ENCODE results near the gene TP53I13. TPM values are rescaled to one million over a fixed set of nuclear protein-coding genes. Genes with fewer than 3 reads are reported as not detected.

TP53I13 gene
- total and polyA plus RNA-seq, 2 donors (not counting 1 experiment from before 2014, with no cell fraction given) = 11.1 to 51.5 TPM

DNA sequence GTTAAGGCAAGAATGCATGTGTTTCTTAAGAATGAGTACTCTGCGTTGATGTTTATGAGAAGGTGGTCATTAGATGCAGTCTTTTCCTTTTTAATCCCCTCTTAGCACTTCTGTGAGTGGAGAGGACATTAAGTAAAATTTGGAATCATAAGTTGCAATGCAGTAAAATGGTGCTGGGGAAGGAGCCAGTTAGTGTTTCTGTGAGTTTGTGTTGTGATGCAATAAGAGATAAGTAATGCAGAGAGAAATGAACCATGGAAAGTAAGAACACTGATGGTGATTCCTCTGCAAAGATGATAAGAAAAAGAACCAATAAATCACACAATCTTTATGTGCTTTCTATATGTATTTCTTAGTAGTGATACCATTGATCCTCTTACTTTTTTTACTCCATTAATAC is 21.7 kb upstream of the TP53I13 start:
- no peak for TF ChIP-seq CTCF (conservative IDR thresholded peaks at IDR 0.05 in 1 of 2, IDR thresholded peaks at IDR 0.05 in 1 of 2; ENCODE audit: low read depth in 1 of 2, low read length in 2 of 2)
- Histone ChIP-seq H3K27ac (ENCODE audit: insufficient read depth, low read length) (no peak overlapping the region), H3K79me2 (ENCODE audit: control insufficient read depth, insufficient read depth, low read length) (no peaks in the 10 kb centered on the region), H3K9me3 (ENCODE audit: control insufficient read depth, insufficient read depth, low read depth, low read length) (no peaks in the 10 kb centered on the region), H3K9ac (ENCODE audit: insufficient read depth, low read length) (no peak overlapping the region), H3K4me1 (ENCODE audit: control insufficient read depth, extremely low read depth, insufficient read depth, low read length) (peaks cover 4% of the 10 kb centered on the region), H3K36me3 (ENCODE audit: control insufficient read depth, insufficient read depth, low read length) (peaks cover 1% of the 10 kb centered on the region), H3K4me3 (replicated peaks in 1 of 4; ENCODE audit: control extremely low read depth in 1 of 4, insufficient read depth in 1 of 4, low read depth in 3 of 4, low read length in 4 of 4) (no peak overlapping the region), H3K27me3 (ENCODE audit: control insufficient read depth, insufficient read depth, low read length) (no peaks in the 10 kb centered on the region), H2AFZ (ENCODE audit: low read length) (no peak overlapping the region), H3K4me2 (ENCODE audit: extremely low read depth, insufficient read depth, low read length) (no peak overlapping the region), H4K20me1 (ENCODE audit: control insufficient read depth, extremely low read depth, insufficient read depth, low read length) (no peaks in the 10 kb centered on the region)
- peak in 1 of 2 donors; percentile 8 for DNase-seq (ENCODE audit: low read depth in 2 of 2)

DNA sequence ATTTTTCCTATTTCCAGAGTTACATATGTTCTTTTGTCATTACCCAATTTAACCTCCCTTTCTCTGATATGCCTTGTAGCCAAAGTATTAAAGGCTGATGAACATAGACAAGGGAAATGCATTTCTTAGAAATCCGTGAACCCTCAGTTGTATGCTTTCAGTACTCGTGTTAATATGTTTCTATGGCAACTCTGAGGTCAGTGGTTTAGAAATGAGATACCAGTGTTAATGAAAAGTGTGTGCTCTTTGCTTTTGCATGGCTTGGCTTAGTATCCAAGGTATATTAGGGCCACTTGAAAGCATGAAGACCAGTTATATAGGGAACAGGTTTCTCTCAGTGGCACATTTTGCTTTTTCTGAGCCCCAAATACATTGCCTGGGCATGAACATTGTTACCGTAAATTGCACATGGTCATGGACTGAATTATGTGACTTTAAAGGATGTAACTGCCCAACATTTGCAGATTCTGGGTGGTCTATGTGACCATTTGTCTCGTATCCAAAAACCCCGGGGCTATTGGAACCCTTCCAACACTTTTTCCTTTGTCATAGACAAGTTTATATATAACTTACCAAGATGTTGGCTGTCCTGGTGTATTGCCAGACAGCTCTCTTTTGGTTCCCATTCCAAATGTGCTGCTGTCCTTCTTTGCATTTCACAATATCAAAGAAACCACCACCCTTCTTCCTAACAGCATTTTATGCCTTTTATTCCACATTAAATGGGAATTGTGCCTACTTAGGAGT is 19.2 kb upstream of the TP53I13 start:
- no peaks in the 10 kb centered on the region for H3K79me2 ChIP-seq (ENCODE audit: control insufficient read depth, insufficient read depth, low read length)
- H3K9ac ChIP-seq (ENCODE audit: insufficient read depth, low read length) = no peak overlapping the region
- no peaks in the 10 kb centered on the region for H3K9me3 ChIP-seq (ENCODE audit: control insufficient read depth, insufficient read depth, low read depth, low read length)
- TF ChIP-seq EZH2 (IDR thresholded peaks at IDR 0.05; ENCODE audit: low read length, missing control alignments) (no peak), CTCF (conservative IDR thresholded peaks at IDR 0.05 in 1 of 2, IDR thresholded peaks at IDR 0.05 in 1 of 2; ENCODE audit: low read depth in 1 of 2, low read length in 2 of 2) (no peak)
- H3K27ac ChIP-seq (ENCODE audit: insufficient read depth, low read length) = no peak overlapping the region
- H3K4me2 ChIP-seq (ENCODE audit: extremely low read depth, insufficient read depth, low read length) = peak overlapping the region; percentile 15
- peak; percentile 51 to 53 for DNase-seq (ENCODE audit: low read depth in 2 of 2)
- H3K4me3 ChIP-seq (replicated peaks in 1 of 4; ENCODE audit: control extremely low read depth in 1 of 4, insufficient read depth in 1 of 4, low read depth in 3 of 4, low read length in 4 of 4) = no peak overlapping the region
- H3K27me3 ChIP-seq (ENCODE audit: control insufficient read depth, insufficient read depth, low read length) = no peaks in the 10 kb centered on the region
- peaks cover 4% of the 10 kb centered on the region for H3K4me1 ChIP-seq (ENCODE audit: control insufficient read depth, extremely low read depth, insufficient read depth, low read length)
- no peaks in the 10 kb centered on the region for H3K36me3 ChIP-seq (ENCODE audit: control insufficient read depth, insufficient read depth, low read length)
- H2AFZ ChIP-seq (ENCODE audit: low read length) = no peak overlapping the region
- no peaks in the 10 kb centered on the region for H4K20me1 ChIP-seq (ENCODE audit: control insufficient read depth, extremely low read depth, insufficient read depth, low read length)

DNA sequence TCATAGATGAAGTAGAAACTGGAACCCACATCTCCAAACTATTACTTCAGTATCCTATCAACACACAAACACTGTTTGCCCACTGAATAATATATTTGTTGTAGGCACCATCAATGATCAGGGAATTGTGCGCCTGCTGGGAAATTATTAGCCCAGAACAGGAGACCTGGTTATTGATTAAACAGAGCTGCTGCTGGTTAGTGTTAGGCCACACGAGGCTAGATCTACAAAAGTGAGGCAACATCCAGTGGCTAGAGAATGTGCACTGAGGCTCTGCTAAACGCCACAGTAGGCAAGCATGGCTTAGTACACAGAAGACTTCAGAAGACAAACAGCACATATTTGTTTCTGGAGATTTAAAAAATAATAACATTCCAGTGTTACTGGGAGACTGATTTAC is 12.7 kb upstream of the TP53I13 start:
- H3K9me3 ChIP-seq (ENCODE audit: control insufficient read depth, insufficient read depth, low read depth, low read length) = no peaks in the 10 kb centered on the region
- no peak overlapping the region for H3K9ac ChIP-seq (ENCODE audit: insufficient read depth, low read length)
- TF ChIP-seq CTCF (conservative IDR thresholded peaks at IDR 0.05 in 1 of 2, IDR thresholded peaks at IDR 0.05 in 1 of 2; ENCODE audit: low read depth in 1 of 2, low read length in 2 of 2) (no peak), EZH2 (IDR thresholded peaks at IDR 0.05; ENCODE audit: low read length, missing control alignments) (no peak)
- no peaks in the 10 kb centered on the region for H3K4me1 ChIP-seq (ENCODE audit: control insufficient read depth, extremely low read depth, insufficient read depth, low read length)
- H4K20me1 ChIP-seq (ENCODE audit: control insufficient read depth, extremely low read depth, insufficient read depth, low read length) = no peaks in the 10 kb centered on the region
- no peak overlapping the region for H3K27ac ChIP-seq (ENCODE audit: insufficient read depth, low read length)
- no peak overlapping the region for H2AFZ ChIP-seq (ENCODE audit: low read length)
- DNase-seq (ENCODE audit: low read depth in 2 of 2) = no peak
- no peaks in the 10 kb centered on the region for H3K27me3 ChIP-seq (ENCODE audit: control insufficient read depth, insufficient read depth, low read length)
- no peak overlapping the region for H3K4me3 ChIP-seq (replicated peaks in 1 of 4; ENCODE audit: control extremely low read depth in 1 of 4, insufficient read depth in 1 of 4, low read depth in 3 of 4, low read length in 4 of 4)
- no peak overlapping the region for H3K4me2 ChIP-seq (ENCODE audit: extremely low read depth, insufficient read depth, low read length)
- H3K36me3 ChIP-seq (ENCODE audit: control insufficient read depth, insufficient read depth, low read length) = no peaks in the 10 kb centered on the region
- no peaks in the 10 kb centered on the region for H3K79me2 ChIP-seq (ENCODE audit: control insufficient read depth, insufficient read depth, low read length)

Data from fibroblast of lung (primary cell).